ENCODE results near the gene SFT2D2. TPM values are rescaled to one million over a fixed set of nuclear protein-coding genes. Genes with fewer than 3 reads are reported as not detected.
"Not testable (repeated sequence)": the region's sequence is repeated elsewhere in the genome, so short reads cannot be mapped to it uniquely, and the experiment has no call there.

SFT2D2 gene
- polyA plus RNA-seq, 1 donor, result 15.3 TPM

GRCh38 chr1:168195199-168196135, 30.3 kb upstream of the SFT2D2 start:
- Histone ChIP-seq H3K9me3 (ENCODE audit: control insufficient read depth, low read depth, low read length) (no peaks in the 10 kb centered on the region), H3K36me3 (ENCODE audit: control insufficient read depth, insufficient read depth, low read length) (peaks cover 31% of the 10 kb centered on the region), H3K4me1 (ENCODE audit: control insufficient read depth, insufficient read depth, low read length) (no peaks in the 10 kb centered on the region), H3K4me3 (ENCODE audit: low read length) (no peak overlapping the region), H3K27ac (ENCODE audit: low read length) (no peak overlapping the region), H3K27me3 (ENCODE audit: control insufficient read depth, insufficient read depth, low read length) (no peaks in the 10 kb centered on the region)
- WGBS (ENCODE audit: insufficient coverage, low lambda C conversion rate), result 100% methylated on average over 2 of the region's 4 CpGs
- DNase-seq, result no peak

GRCh38 chr1:168199056-168199455, 26.7 kb upstream of the SFT2D2 start:
- H3K27me3 ChIP-seq (ENCODE audit: control insufficient read depth, insufficient read depth, low read length), result no peaks in the 10 kb centered on the region
- DNase-seq, result no peak
- H3K9me3 ChIP-seq (ENCODE audit: control insufficient read depth, low read depth, low read length), result no peaks in the 10 kb centered on the region
- H3K4me1 ChIP-seq (ENCODE audit: control insufficient read depth, insufficient read depth, low read length), result no peaks in the 10 kb centered on the region
- H3K4me3 ChIP-seq (ENCODE audit: low read length), result no peak overlapping the region
- WGBS (ENCODE audit: insufficient coverage, low lambda C conversion rate), result 50% methylated on average over 2 of the region's 3 CpGs
- H3K27ac ChIP-seq (ENCODE audit: low read length), result no peak overlapping the region
- peaks cover 32% of the 10 kb centered on the region for H3K36me3 ChIP-seq (ENCODE audit: control insufficient read depth, insufficient read depth, low read length)

DNA sequence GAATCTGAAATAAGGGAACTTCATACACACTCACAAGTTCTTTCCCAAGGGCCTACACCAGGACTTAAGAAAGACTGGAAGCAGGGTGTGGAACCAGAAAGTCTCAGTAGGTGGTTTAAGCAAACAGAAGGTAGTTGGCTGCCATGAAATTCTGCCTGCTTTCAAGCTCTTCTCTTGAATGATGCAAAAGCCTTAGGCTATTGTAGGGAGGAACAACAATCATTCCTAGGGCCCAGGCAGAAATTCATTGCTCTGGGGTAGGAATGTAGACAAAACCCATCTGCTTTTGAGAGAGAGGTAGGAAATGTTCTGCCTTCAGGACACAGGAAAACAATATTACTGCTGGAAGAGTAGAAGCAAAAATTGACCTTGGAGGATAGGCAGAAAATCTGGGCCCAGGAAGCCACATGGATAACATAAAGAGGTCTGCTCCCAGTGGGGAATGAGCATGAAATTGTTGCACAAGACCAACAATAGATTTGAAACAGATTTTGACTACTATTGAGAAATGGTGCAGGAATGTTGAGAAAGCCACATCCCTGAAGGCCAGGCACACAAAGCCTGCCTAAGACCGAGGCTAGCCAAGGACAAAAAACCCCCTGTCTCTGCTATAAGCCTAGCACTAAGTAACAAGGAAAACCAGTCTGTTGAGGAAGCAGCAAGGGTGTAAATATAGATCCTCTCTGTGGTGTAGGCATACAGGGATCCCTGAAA, 22.7 kb upstream of the SFT2D2 start:
- Histone ChIP-seq H3K27ac (ENCODE audit: low read length) (no peak overlapping the region), H3K9me3 (ENCODE audit: control insufficient read depth, low read depth, low read length) (peaks cover 7% of the 10 kb centered on the region), H3K36me3 (ENCODE audit: control insufficient read depth, insufficient read depth, low read length) (peaks cover 14% of the 10 kb centered on the region), H3K27me3 (ENCODE audit: control insufficient read depth, insufficient read depth, low read length) (no peaks in the 10 kb centered on the region), H3K4me3 (ENCODE audit: low read length) (no peak overlapping the region), H3K4me1 (ENCODE audit: control insufficient read depth, insufficient read depth, low read length) (no peaks in the 10 kb centered on the region)
- WGBS (ENCODE audit: insufficient coverage, low lambda C conversion rate), result no CpG with 5 or more reads among the region's 1 CpG
- no peak for DNase-seq

- Histone ChIP-seq H3K27me3 (ENCODE audit: control insufficient read depth, insufficient read depth, low read length) (no peaks in the 10 kb centered on the region), H3K4me3 (ENCODE audit: low read length) (no peak overlapping the region), H3K36me3 (ENCODE audit: control insufficient read depth, insufficient read depth, low read length) (peaks cover 4% of the 10 kb centered on the region), H3K27ac (ENCODE audit: low read length) (no peak overlapping the region), H3K4me1 (ENCODE audit: control insufficient read depth, insufficient read depth, low read length) (no peaks in the 10 kb centered on the region), H3K9me3 (ENCODE audit: control insufficient read depth, low read depth, low read length) (peaks cover 14% of the 10 kb centered on the region)
- no peak for DNase-seq
Observed at GRCh38 chr1:168206111-168206510, 19.7 kb upstream of the SFT2D2 start.

GRCh38 chr1:168207673-168208072, 18.1 kb upstream of the SFT2D2 start:
- H3K27ac ChIP-seq (ENCODE audit: low read length); H3K27me3 ChIP-seq (ENCODE audit: control insufficient read depth, insufficient read depth, low read length); H3K4me1 ChIP-seq (ENCODE audit: control insufficient read depth, insufficient read depth, low read length); H3K4me3 ChIP-seq (ENCODE audit: low read length); H3K36me3 ChIP-seq (ENCODE audit: control insufficient read depth, insufficient read depth, low read length); DNase-seq: not testable (repeated sequence)
- WGBS (ENCODE audit: insufficient coverage, low lambda C conversion rate), result no CpG with 5 or more reads among the region's 34 CpGs
- H3K9me3 ChIP-seq (ENCODE audit: control insufficient read depth, low read depth, low read length), result peaks cover 15% of the 10 kb centered on the region

- DNase-seq, result peak; percentile 12 to 42
- no peak overlapping the region for H3K4me3 ChIP-seq (ENCODE audit: low read length)
- no CpG with 5 or more reads among the region's 3 CpGs for WGBS (ENCODE audit: insufficient coverage, low lambda C conversion rate)
Observed at GRCh38 chr1:168210312-168210711, 15.5 kb upstream of the SFT2D2 start.

GRCh38 chr1:168213349-168213748, 12.5 kb upstream of the SFT2D2 start:
- no CpG with 5 or more reads among the region's 2 CpGs for WGBS (ENCODE audit: insufficient coverage, low lambda C conversion rate)
- Histone ChIP-seq H3K36me3 (ENCODE audit: control insufficient read depth, insufficient read depth, low read length) (no peaks in the 10 kb centered on the region), H3K27me3 (ENCODE audit: control insufficient read depth, insufficient read depth, low read length) (no peaks in the 10 kb centered on the region), H3K4me1 (ENCODE audit: control insufficient read depth, insufficient read depth, low read length) (no peaks in the 10 kb centered on the region), H3K27ac (ENCODE audit: low read length) (no peak overlapping the region), H3K4me3 (ENCODE audit: low read length) (no peak overlapping the region), H3K9me3 (ENCODE audit: control insufficient read depth, low read depth, low read length) (peaks cover 8% of the 10 kb centered on the region)
- DNase-seq, result no peak

More at GRCh38 chr1:168210312-168210711, 15.5 kb upstream of the SFT2D2 start:
- Histone ChIP-seq H3K9me3 (ENCODE audit: control insufficient read depth, low read depth, low read length) (peaks cover 15% of the 10 kb centered on the region), H3K27me3 (ENCODE audit: control insufficient read depth, insufficient read depth, low read length) (no peaks in the 10 kb centered on the region), H3K4me1 (ENCODE audit: control insufficient read depth, insufficient read depth, low read length) (no peaks in the 10 kb centered on the region), H3K27ac (ENCODE audit: low read length) (no peak overlapping the region), H3K36me3 (ENCODE audit: control insufficient read depth, insufficient read depth, low read length) (no peaks in the 10 kb centered on the region)

DNA sequence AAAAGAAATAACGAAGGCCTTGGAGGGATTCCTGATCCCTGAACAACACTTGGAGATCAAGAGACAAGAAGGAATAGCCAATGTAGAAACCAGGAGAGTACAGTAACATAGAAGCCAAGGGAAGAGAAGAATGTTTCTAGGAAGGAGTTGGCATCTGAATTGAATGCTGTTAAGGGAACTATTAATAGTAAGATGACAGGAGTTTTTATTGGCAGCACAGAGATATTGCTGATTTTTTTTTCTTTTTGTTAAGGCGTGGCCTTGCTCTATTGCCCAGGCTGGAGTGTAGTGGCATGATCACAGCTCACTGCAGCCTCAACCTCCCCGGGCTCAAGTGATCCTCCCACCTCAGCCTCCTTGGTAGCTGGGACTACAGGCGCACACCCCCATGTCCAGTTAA, 9.6 kb upstream of the SFT2D2 start:
- Histone ChIP-seq H3K27ac (ENCODE audit: low read length) (no peak overlapping the region), H3K9me3 (ENCODE audit: control insufficient read depth, low read depth, low read length) (peaks cover under 1% of the 10 kb centered on the region), H3K36me3 (ENCODE audit: control insufficient read depth, insufficient read depth, low read length) (no peaks in the 10 kb centered on the region), H3K4me1 (ENCODE audit: control insufficient read depth, insufficient read depth, low read length) (no peaks in the 10 kb centered on the region), H3K27me3 (ENCODE audit: control insufficient read depth, insufficient read depth, low read length) (no peaks in the 10 kb centered on the region), H3K4me3 (ENCODE audit: low read length) (no peak overlapping the region)
- no peak for DNase-seq
- WGBS (ENCODE audit: insufficient coverage, low lambda C conversion rate), result 94% methylated on average over 3 of the region's 4 CpGs

DNA sequence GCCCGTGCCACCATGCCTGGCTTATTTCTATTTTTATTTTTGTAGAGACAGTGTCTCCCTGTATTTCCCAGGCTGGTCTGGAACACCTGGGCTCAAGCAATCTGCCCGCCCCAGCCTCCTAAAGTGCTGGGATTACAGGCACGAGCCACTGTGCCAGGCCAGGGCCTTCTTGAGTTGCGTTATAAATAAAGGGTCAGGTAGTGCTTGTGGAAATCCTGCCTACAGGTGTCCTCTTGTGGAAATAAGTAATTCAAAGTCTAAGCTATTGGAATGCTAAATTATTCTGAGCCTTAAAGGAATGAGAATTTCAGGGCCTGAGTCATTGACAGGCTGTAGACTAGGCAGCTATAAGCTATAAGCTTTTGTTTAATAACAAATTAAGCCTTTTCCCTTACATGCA, 8.1 kb upstream of the SFT2D2 start:
- H3K9me3 ChIP-seq (ENCODE audit: control insufficient read depth, low read depth, low read length), result no peaks in the 10 kb centered on the region
- no peak for DNase-seq
- no peaks in the 10 kb centered on the region for H3K27me3 ChIP-seq (ENCODE audit: control insufficient read depth, insufficient read depth, low read length)
- H3K4me3 ChIP-seq (ENCODE audit: low read length), result no peak overlapping the region
- H3K36me3 ChIP-seq (ENCODE audit: control insufficient read depth, insufficient read depth, low read length), result no peaks in the 10 kb centered on the region
- no CpG with 5 or more reads among the region's 4 CpGs for WGBS (ENCODE audit: insufficient coverage, low lambda C conversion rate)
- no peak overlapping the region for H3K27ac ChIP-seq (ENCODE audit: low read length)
- H3K4me1 ChIP-seq (ENCODE audit: control insufficient read depth, insufficient read depth, low read length), result no peaks in the 10 kb centered on the region

DNA sequence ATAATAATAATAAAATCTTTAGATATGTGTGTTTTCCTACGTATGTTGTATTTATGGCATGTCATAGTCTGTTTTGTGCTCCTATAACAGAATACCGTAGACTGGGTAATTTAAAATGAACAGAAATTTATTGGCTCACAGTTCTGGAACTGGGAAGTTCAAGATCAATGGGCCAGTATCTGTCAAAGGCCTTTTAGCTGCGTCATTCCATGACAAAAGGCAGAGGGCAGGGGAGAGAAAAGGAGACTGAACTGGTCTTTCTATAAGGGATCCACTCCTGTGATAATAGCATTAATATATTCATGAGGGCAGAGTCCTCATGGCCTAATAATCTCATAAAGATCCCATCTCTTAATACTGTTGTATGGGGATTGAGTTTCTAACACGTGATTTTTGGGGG, 7.1 kb upstream of the SFT2D2 start:
- no peak overlapping the region for H3K4me3 ChIP-seq (ENCODE audit: low read length)
- H3K9me3 ChIP-seq (ENCODE audit: control insufficient read depth, low read depth, low read length), result no peaks in the 10 kb centered on the region
- DNase-seq, result no peak
- no peaks in the 10 kb centered on the region for H3K4me1 ChIP-seq (ENCODE audit: control insufficient read depth, insufficient read depth, low read length)
- H3K36me3 ChIP-seq (ENCODE audit: control insufficient read depth, insufficient read depth, low read length), result no peaks in the 10 kb centered on the region
- WGBS (ENCODE audit: insufficient coverage, low lambda C conversion rate), result 89% methylated on average over 1 of the region's 4 CpGs
- H3K27me3 ChIP-seq (ENCODE audit: control insufficient read depth, insufficient read depth, low read length), result no peaks in the 10 kb centered on the region
- no peak overlapping the region for H3K27ac ChIP-seq (ENCODE audit: low read length)
